HepG2 (cell line): Measurements from ENCODE around the gene NYAP1. TPM values are rescaled to one million over a fixed set of nuclear protein-coding genes. Genes with fewer than 3 reads are reported as not detected.

Experiments used
- ATM ChIP-seq: fragments of 450-650 bp; IDR thresholded peaks from 2 replicates; pipeline ENCODE4 v1.7.1; 2017; ENCODE audit warnings: mild to moderate bottlenecking, borderline replicate concordance
- DRAP1 ChIP-seq: IDR thresholded peaks from 2 replicates; pipeline ENCODE4 v1.6.1; 2016; ENCODE audit warnings: missing genetic modification reagents, missing compliant biosample characterization
- GABPB1 ChIP-seq: IDR thresholded peaks from 2 replicates; pipeline ENCODE4 v1.6.1; 2016; ENCODE audit warnings: mild to moderate bottlenecking, missing genetic modification reagents, moderate library complexity, missing compliant biosample characterization
- MXD3 ChIP-seq: IDR thresholded peaks from 2 replicates; pipeline ENCODE4 v1.6.1; 2016; ENCODE audit warnings: mild to moderate bottlenecking, missing biosample characterization, missing genetic modification reagents
- RXRA ChIP-seq: sonication (generic); formaldehyde crosslinking; IDR thresholded peaks from 2 replicates; pipeline ENCODE4 v1.5.1; 2020; ENCODE audit warnings: missing genetic modification reagents
- TFDP2 ChIP-seq: sonication (generic); formaldehyde crosslinking; IDR thresholded peaks from 2 replicates; pipeline ENCODE4 v1.4.0; 2020; ENCODE audit warnings: missing genetic modification reagents
- ZBTB2 ChIP-seq: sonication (generic); formaldehyde crosslinking; IDR thresholded peaks from 2 replicates; pipeline ENCODE4 v1.8.0; 2022; ENCODE audit warnings: low read depth, missing genetic modification reagents
- ZNF296 ChIP-seq: sonication (generic); formaldehyde crosslinking; conservative IDR thresholded peaks from 2 replicates; pipeline ENCODE4 v1.5.0; 2020; ENCODE audit warnings: mild to moderate bottlenecking, missing genetic modification reagents
- ZNF510 ChIP-seq: sonication (generic); formaldehyde crosslinking; IDR thresholded peaks from 2 replicates; pipeline ENCODE4 v1.4.0; 2020; ENCODE audit warnings: low read depth, mild to moderate bottlenecking, missing genetic modification reagents
- ZNF512B ChIP-seq: sonication (generic); formaldehyde crosslinking; IDR thresholded peaks from 2 replicates; pipeline ENCODE4 v1.5.1; 2020; ENCODE audit warnings: missing genetic modification reagents, mild to moderate bottlenecking, borderline replicate concordance
- ZNF687 ChIP-seq: sonication (generic); formaldehyde crosslinking; IDR thresholded peaks from 2 replicates; pipeline ENCODE4 v1.5.1; 2020; ENCODE audit warnings: mild to moderate bottlenecking, missing genetic modification reagents, moderate library complexity
- ZXDC ChIP-seq: sonication (generic); formaldehyde crosslinking; IDR thresholded peaks from 2 replicates; pipeline ENCODE4 v1.5.0; 2020; ENCODE audit warnings: mild to moderate bottlenecking, missing genetic modification reagents
- polyA plus RNA-seq, 8 experiments: library from polyadenylated mRNA; depleted of rRNA in 3 of 8; stranded (reverse) in 7 of 8; unstranded in 1 of 8; fragments of >200 nt; fragmentation: Illumina TruSeq in 4 of 8; extraction: Trizol in 4 of 8; gene quantifications; 2 replicates each; pipeline versions ENCODE4 v1.2.1 to v1.2.3, GENCODE V29; 2011 to 2016; ENCODE audit warnings: low read depth in 4 of 8, missing spikeins in 1 of 8, mixed read lengths in 1 of 8; ENCODE audit not compliant: insufficient read depth in 1 of 8
- total RNA-seq, 5 experiments: library from RNA; depleted of rRNA; stranded (reverse); fragments of >200 nt; fragmentation: Illumina TruSeq; extraction: Trizol; gene quantifications; 2 replicates each; pipeline ENCODE4 v1.2.3, GENCODE V29; 2016; ENCODE audit warnings: low read depth in 1 of 5

NYAP1 gene
- total and polyA plus RNA-seq, 2 of the 13 experiments (the other 11 are each of a cell fraction or from before 2014, with no cell fraction given) = 0.15 to 0.46 TPM

- TF ChIP-seq ZNF687 (CRISPR knock-in tag) (peak; percentile 98), ZXDC (CRISPR knock-in tag) (0 out of 2 replicates have a peak, but pooled peaks have one; percentile 67), ZNF512B (CRISPR knock-in tag) (no peak), DRAP1 (CRISPR knock-in tag) (peak; percentile 69), RXRA (CRISPR knock-in tag) (peak; percentile 98), GABPB1 (CRISPR knock-in tag) (peak; percentile 61), ZBTB2 (CRISPR knock-in tag) (no peak), ZNF296 (no peak), TFDP2 (CRISPR knock-in tag) (peak; percentile 47; the same call in 1 of the 2 replicates), ATM (no peak), MXD3 (CRISPR knock-in tag) (peak; percentile 38; the same call in 1 of the 2 replicates), ZNF510 (no peak)
Measured at GRCh38 chr7:100444311-100445278, 39.1 kb upstream of the NYAP1 start (continued).
